ENCODE data around the gene TOGARAM2. TPM values are rescaled to one million over a fixed set of nuclear protein-coding genes. Genes with fewer than 3 reads are reported as not detected.

Gene TOGARAM2
- total and polyA plus RNA-seq, 2 of the 8 experiments (the other 6 are each of a cell fraction or from before 2014, with no cell fraction given), result 0.42 to 1.4 TPM

- DNase-seq (ENCODE audit: low read depth in 1 of 2, low spot score in 2 of 2) (no peak), FAIRE-seq (no peak)
- Histone ChIP-seq H3K56ac (replicated peaks; ENCODE audit: insufficient read length, low read depth, low read length) (no peak overlapping the region), H3K27ac (ENCODE audit: low read depth, low read length) (no peak overlapping the region; the same call in 1 of the 2 replicates), H3K4ac (replicated peaks; ENCODE audit: insufficient read length, low read depth, low read length) (no peak overlapping the region), H4K20me1 (replicated peaks in 1 of 2; ENCODE audit: control insufficient read depth in 1 of 2, insufficient read depth in 2 of 2, low read length in 2 of 2) (no peaks in the 10 kb centered on the region), H4K5ac (ENCODE audit: insufficient read length, low read depth, low read length) (no peak overlapping the region), H3K4me3 (ENCODE audit: extremely low read depth in 1 of 4, insufficient read depth in 2 of 4, low read depth in 3 of 4, low read length in 4 of 4) (no peak overlapping the region), H2BK5ac (ENCODE audit: low read depth, low read length) (no peak overlapping the region), H3K4me2 (ENCODE audit: insufficient read depth in 1 of 2, low read depth in 2 of 2, low read length in 2 of 2) (no peak overlapping the region), H2BK120ac (replicated peaks; ENCODE audit: low read depth, low read length) (no peak overlapping the region), H3K23me2 (ENCODE audit: low read depth, low read length) (no peaks in the 10 kb centered on the region), H3K23ac (ENCODE audit: insufficient read length) (no peak overlapping the region), H3K79me2 (ENCODE audit: control insufficient read depth in 1 of 2, insufficient read depth in 2 of 2, low read length in 2 of 2) (no peaks in the 10 kb centered on the region), H3K27me3 (replicated peaks in 1 of 4; ENCODE audit: control insufficient read depth in 3 of 4, extremely low read depth in 1 of 4, insufficient read depth in 3 of 4, low read length in 3 of 4) (no peaks in the 10 kb centered on the region), H4K8ac (ENCODE audit: extremely low read depth, insufficient read depth, low read length) (no peak overlapping the region), H2BK12ac (ENCODE audit: low read depth, low read length) (no peak overlapping the region), H3K9me3 (ENCODE audit: insufficient read depth in 2 of 2, low read depth in 1 of 2, low read length in 1 of 2) (no peaks in the 10 kb centered on the region), H2BK20ac (ENCODE audit: low read length) (no peak overlapping the region), H2BK15ac (ENCODE audit: low read length) (no peak overlapping the region), H3K18ac (ENCODE audit: extremely low read depth, low read length) (no peak overlapping the region), H2AK5ac (ENCODE audit: low read depth, low read length) (no peak overlapping the region), H3K14ac (ENCODE audit: insufficient read length) (no peak overlapping the region), H4K91ac (replicated peaks; ENCODE audit: insufficient read length, low read length) (no peak overlapping the region), H3K36me3 (ENCODE audit: control insufficient read depth in 2 of 4, insufficient read depth in 4 of 4, low read length in 3 of 4) (no peaks in the 10 kb centered on the region), H3K79me1 (ENCODE audit: low read depth, low read length) (no peaks in the 10 kb centered on the region), H3K9ac (replicated peaks in 1 of 4; ENCODE audit: extremely low read depth in 1 of 4, low read depth in 3 of 4, low read length in 3 of 4) (no peak overlapping the region), H2AFZ (ENCODE audit: low read length) (no peak overlapping the region), H3K4me1 (replicated peaks in 1 of 4; ENCODE audit: control insufficient read depth in 3 of 4, insufficient read depth in 4 of 4, low read length in 3 of 4) (peaks cover 1 to 13% (median 5%) of the 10 kb centered on the region in 4 experiments)
- ChIA-PET CTCF (ENCODE audit: partially characterized antibody) (interaction anchor here (0.7 to 1.7 kb wide), 2 partner anchors 119 to 138 kb away, joined by 3 read pairs; no protein-coding TSS in a partner anchor), POLR2A (ENCODE audit: partially characterized antibody) (no interaction called here)
- WGBS, 2 experiments (ENCODE audit: extremely low coverage in 1 of 2, insufficient coverage in 1 of 2, insufficient read length in 1 of 2, insufficient replicate concordance in 2 of 2, low coverage in 1 of 2, low lambda C conversion rate in 2 of 2, missing lambda C conversion rate in 1 of 2), result 90% methylated on average over 4 of the region's 4 CpGs; no CpG with 5 or more reads in 1 of the 2 experiments
- TF ChIP-seq RAD21 (IDR thresholded peaks at IDR 0.05 in 1 of 2, conservative IDR thresholded peaks at IDR 0.05 in 1 of 2; ENCODE audit: low read depth in 2 of 2, low read length in 2 of 2), result no peak
- no peak for TF ChIP-seq YY1 (IDR thresholded peaks at IDR 0.05; ENCODE audit: low read depth, low read length)
- TF ChIP-seq RXRA (IDR thresholded peaks at IDR 0.05; ENCODE audit: insufficient read depth, low read depth, low read length), result no peak
- no peak for TF ChIP-seq SRF (IDR thresholded peaks at IDR 0.05; ENCODE audit: low read depth, low read length)
- no peak for TF ChIP-seq NANOG (IDR thresholded peaks at IDR 0.05; ENCODE audit: insufficient read depth, low read depth, low read length, poor library complexity, severe bottlenecking)
- TF ChIP-seq TCF12 (IDR thresholded peaks at IDR 0.05; ENCODE audit: low read depth, low read length), result no peak
- no peak for TF ChIP-seq HDAC6 (IDR thresholded peaks at IDR 0.05; ENCODE audit: low read depth, low read length)
- TF ChIP-seq EZH2 (IDR thresholded peaks at IDR 0.05; ENCODE audit: low read depth, low read length, severe bottlenecking), result no peak
- TF ChIP-seq JUN (IDR thresholded peaks at IDR 0.05; ENCODE audit: low read depth, low read length), result no peak
- TF ChIP-seq HDAC2 (IDR thresholded peaks at IDR 0.05; ENCODE audit: borderline replicate concordance in 1 of 2, low read depth in 2 of 2, low read length in 2 of 2), result no peak
- TF ChIP-seq SP4 (IDR thresholded peaks at IDR 0.05; ENCODE audit: low read length), result no peak
Observed at GRCh38 chr2:29064346-29064715, 83.2 kb downstream of the TOGARAM2 start.

All from H1 (cell line).